Activated CD8-positive, alpha-beta T cell treated with anti-CD3 and anti-CD28 coated beads, Interleukin-2, amount 10 ng/mL, durations not matched to agents 7 days and 5 days (primary cell): Measurements from ENCODE around the gene EVL. TPM values are rescaled to one million over a fixed set of nuclear protein-coding genes. Genes with fewer than 3 reads are reported as not detected.
A peak's percentile ranks its signal among the peaks of the same experiment; 100 is the strongest.

Source experiments
- ATAC-seq: fragments of 150-1000 bp; cut with Tn5 transposase; one replicate; pipeline ENCODE4 v1.10.0; 2021; ENCODE audit warnings: moderate library complexity
- CTCF ChIA-PET: fragments of 350-600 bp; sonication (Branson Sonifier 250); formaldehyde crosslinking; loops from one replicate; lab custom pipeline; 2021; ENCODE audit warnings: antibody characterized with exemption; lab: Charles Lee
- POLR2A ChIA-PET: fragments of 350-600 bp; sonication (Branson Sonifier 250); formaldehyde crosslinking; loops from one replicate; lab custom pipeline; 2021; ENCODE audit warnings: antibody characterized with exemption; lab: Charles Lee
- DNase-seq: peaks from one replicate; pipeline ENCODE4 v3.0.0-alpha.2; 2020
- H3K27ac Mint-ChIP-seq: one replicate; pipeline ENCODE4 v1.8.0; 2021; ENCODE audit warnings: mild to moderate bottlenecking, mixed read lengths
- H3K27me3 Mint-ChIP-seq: one replicate; pipeline ENCODE4 v1.8.0; 2021; ENCODE audit warnings: low read depth, mixed read lengths
- H3K36me3 Mint-ChIP-seq: one replicate; pipeline ENCODE4 v1.8.0; 2021; ENCODE audit warnings: low read depth, mixed read lengths
- H3K4me1 Mint-ChIP-seq: one replicate; pipeline ENCODE4 v1.8.0; 2021; ENCODE audit warnings: low read depth, mixed read lengths
- H3K4me3 Mint-ChIP-seq: one replicate; pipeline ENCODE4 v1.8.0; 2021; ENCODE audit warnings: mild to moderate bottlenecking, mixed read lengths
- H3K9me3 Mint-ChIP-seq: one replicate; pipeline ENCODE4 v1.8.0; 2022; ENCODE audit warnings: mixed read lengths; ENCODE audit not compliant: insufficient read depth
- total RNA-seq, 2 experiments: library from RNA; stranded (reverse); gene quantifications; one replicate each; pipeline ENCODE4 v1.2.3, GENCODE V29; 2021

The EVL gene
- total RNA-seq, 2 experiments from 2014 or later: 863 to 926 TPM

GRCh38 chr14:100147691-100148464 is 82.7 kb downstream of the EVL start:
- H3K4me3 Mint-ChIP-seq: peak overlapping the region; percentile 22
- no peak for ATAC-seq
- H3K4me1 Mint-ChIP-seq: peaks cover 38% of the 10 kb centered on the region
- no peaks in the 10 kb centered on the region for H3K9me3 Mint-ChIP-seq
- POLR2A ChIA-PET: interaction anchor here (0.6 kb wide), 1 partner anchor 162 kb away, joined by 3 read pairs; no protein-coding TSS in a partner anchor
- CTCF ChIA-PET: interaction anchor here (1.0 to 2.4 kb wide), 2 partner anchors 7 to 45 kb away, joined by 4 to 12 read pairs; no protein-coding TSS in a partner anchor
- DNase-seq: no peak
- no peaks in the 10 kb centered on the region for H3K27me3 Mint-ChIP-seq
- peaks cover 15% of the 10 kb centered on the region for H3K36me3 Mint-ChIP-seq
- H3K27ac Mint-ChIP-seq: peak overlapping the region; percentile 90

- ChIA-PET CTCF (no interaction called here), POLR2A (interaction anchor here (0.9 kb wide), 1 partner anchor 13 kb away, joined by 3 read pairs; no protein-coding TSS in a partner anchor)
- H3K27ac Mint-ChIP-seq: peak overlapping the region; percentile 90
- H3K9me3 Mint-ChIP-seq: no peaks in the 10 kb centered on the region
- peaks cover 8% of the 10 kb centered on the region for H3K36me3 Mint-ChIP-seq
- H3K4me3 Mint-ChIP-seq: peak overlapping the region; percentile 28
- no peak for ATAC-seq
- DNase-seq: no peak
- H3K27me3 Mint-ChIP-seq: no peaks in the 10 kb centered on the region
- peaks cover 35% of the 10 kb centered on the region for H3K4me1 Mint-ChIP-seq
These were observed 83.9 kb downstream of the EVL start for GRCh38 chr14:100148837-100149731.

- peaks cover 33% of the 10 kb centered on the region for H3K4me1 Mint-ChIP-seq
- ChIA-PET CTCF (interaction anchor here (1.6 kb wide), 1 partner anchor 43 kb away, joined by 9 read pairs; no protein-coding TSS in a partner anchor), POLR2A (interaction anchor here (0.9 kb wide), 1 partner anchor 12 kb away, joined by 3 read pairs; no protein-coding TSS in a partner anchor)
- no peak overlapping the region for H3K27ac Mint-ChIP-seq
- no peak for ATAC-seq
- DNase-seq: no peak
- H3K4me3 Mint-ChIP-seq: no peak overlapping the region
- peaks cover 9% of the 10 kb centered on the region for H3K36me3 Mint-ChIP-seq
- H3K27me3 Mint-ChIP-seq: no peaks in the 10 kb centered on the region
- H3K9me3 Mint-ChIP-seq: peaks cover 3% of the 10 kb centered on the region
These were observed 84.8 kb downstream of the EVL start for GRCh38 chr14:100149851-100150611.

GRCh38 chr14:100150932-100151587 is 85.8 kb downstream of the EVL start:
- H3K27me3 Mint-ChIP-seq: peaks cover 3% of the 10 kb centered on the region
- no peak overlapping the region for H3K4me3 Mint-ChIP-seq
- peaks cover 9% of the 10 kb centered on the region for H3K36me3 Mint-ChIP-seq
- H3K4me1 Mint-ChIP-seq: peaks cover 28% of the 10 kb centered on the region
- ATAC-seq (no peak), DNase-seq (no peak)
- CTCF ChIA-PET: interaction anchor here (1.6 kb wide), 1 partner anchor 42 kb away, joined by 9 read pairs; no protein-coding TSS in a partner anchor
- POLR2A ChIA-PET: interaction anchor here (0.6 to 1.0 kb wide), 3 partner anchors 8 to 116 kb away, joined by 3 read pairs; no protein-coding TSS in a partner anchor
- H3K27ac Mint-ChIP-seq: peak overlapping the region; percentile 30
- peaks cover 7% of the 10 kb centered on the region for H3K9me3 Mint-ChIP-seq

DNA sequence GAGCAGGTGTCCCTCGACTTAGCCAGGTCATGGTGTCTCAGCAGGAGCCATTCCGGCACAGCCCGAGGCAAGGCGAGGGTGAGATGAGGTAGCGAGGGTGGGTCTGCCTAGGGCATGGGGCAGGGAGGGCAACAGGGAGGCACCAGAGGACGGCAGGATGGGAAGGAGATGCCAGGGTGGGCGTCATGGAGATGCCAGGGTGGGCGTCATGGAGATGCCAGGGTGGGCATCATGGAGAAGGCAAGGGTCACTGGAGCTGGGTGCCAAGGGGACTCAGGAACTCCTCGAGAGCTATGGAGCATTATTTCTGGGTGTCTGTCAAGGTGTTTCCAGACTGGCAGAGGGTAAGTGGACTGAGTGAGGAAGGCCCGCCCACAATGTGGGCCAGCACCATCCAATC is 86.9 kb downstream of the EVL start:
- H3K27me3 Mint-ChIP-seq: peaks cover 11% of the 10 kb centered on the region
- H3K36me3 Mint-ChIP-seq: peaks cover 5% of the 10 kb centered on the region
- ChIA-PET POLR2A (interaction anchor here (0.8 to 1.0 kb wide), 2 partner anchors 9 to 10 kb away, joined by 3 read pairs; no protein-coding TSS in a partner anchor), CTCF (interaction anchor here (1.0 kb wide), 1 partner anchor 10 kb away, joined by 3 read pairs; no protein-coding TSS in a partner anchor)
- peaks cover 7% of the 10 kb centered on the region for H3K9me3 Mint-ChIP-seq
- DNase-seq (no peak), ATAC-seq (no peak)
- no peak overlapping the region for H3K4me3 Mint-ChIP-seq
- H3K27ac Mint-ChIP-seq: peak overlapping the region; percentile 55
- H3K4me1 Mint-ChIP-seq: peaks cover 18% of the 10 kb centered on the region

DNA sequence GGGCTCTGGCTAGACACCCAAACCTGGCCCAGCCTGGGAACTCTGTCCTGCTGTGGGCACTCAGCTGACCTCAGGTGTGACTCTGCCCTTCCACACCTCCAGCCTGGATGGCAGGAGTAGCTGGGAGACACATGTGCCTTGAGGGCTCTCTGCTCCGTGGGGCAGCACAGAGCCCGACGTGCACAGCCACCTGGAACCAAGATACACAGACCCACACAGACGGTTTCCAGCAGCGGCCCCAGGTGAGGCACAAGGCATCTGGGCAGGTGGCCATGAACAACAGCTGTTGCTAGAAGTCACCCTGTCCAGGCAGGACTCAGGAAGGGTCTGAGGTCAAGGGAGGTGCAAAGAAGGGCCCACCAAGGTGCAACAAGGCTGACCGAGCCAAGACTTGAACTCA is 88.3 kb downstream of the EVL start:
- ChIA-PET POLR2A (no interaction called here), CTCF (interaction anchor here (1.1 kb wide), 1 partner anchor 39 kb away, joined by 3 read pairs; no protein-coding TSS in a partner anchor)
- ATAC-seq (no peak), DNase-seq (no peak)
- H3K27me3 Mint-ChIP-seq: peaks cover 21% of the 10 kb centered on the region
- H3K27ac Mint-ChIP-seq: no peak overlapping the region
- peaks cover 5% of the 10 kb centered on the region for H3K4me1 Mint-ChIP-seq
- no peak overlapping the region for H3K4me3 Mint-ChIP-seq
- peaks cover 7% of the 10 kb centered on the region for H3K9me3 Mint-ChIP-seq
- H3K36me3 Mint-ChIP-seq: peaks cover 5% of the 10 kb centered on the region

DNA sequence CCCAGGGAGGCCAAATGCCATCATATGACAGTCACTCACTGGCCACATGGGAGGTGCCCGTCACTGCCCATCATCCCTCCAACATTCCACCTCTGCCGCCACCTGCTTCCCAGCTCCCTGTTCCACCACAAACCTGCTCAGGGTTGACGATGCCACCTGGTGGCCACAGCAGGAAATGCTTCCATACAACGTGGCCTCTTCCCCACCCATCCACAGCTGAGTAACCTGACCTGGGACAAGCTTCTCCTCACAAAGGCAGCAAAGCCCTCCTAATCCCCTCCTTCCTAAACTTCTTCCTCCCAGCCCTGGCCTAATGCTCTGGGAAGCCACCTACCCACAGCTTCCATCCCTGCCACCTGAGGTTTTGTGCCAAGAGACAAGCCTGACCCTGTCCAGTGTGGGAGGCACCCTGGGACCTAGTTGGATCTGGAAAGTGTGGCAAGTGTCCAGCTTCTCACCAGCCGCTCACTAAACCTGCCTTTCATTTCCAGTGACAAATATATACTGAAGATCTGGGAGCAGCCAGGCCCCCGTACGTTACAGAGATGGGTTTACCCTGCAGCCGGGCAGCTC is 89.9 kb downstream of the EVL start:
- Mint-ChIP-seq H3K9me3 (peaks cover 7% of the 10 kb centered on the region), H3K36me3 (peaks cover 5% of the 10 kb centered on the region), H3K4me3 (no peak overlapping the region), H3K4me1 (peaks cover 2% of the 10 kb centered on the region), H3K27me3 (peaks cover 27% of the 10 kb centered on the region), H3K27ac (no peak overlapping the region)
- POLR2A ChIA-PET: no interaction called here
- DNase-seq (peak; percentile 45), ATAC-seq (no peak)
- CTCF ChIA-PET: interaction anchor here (0.7 to 3.4 kb wide), 10 partner anchors 8 to 172 kb away, joined by 3 to 22 read pairs (median 3); no protein-coding TSS in a partner anchor

GRCh38 chr14:100155756-100156616 is 90.8 kb downstream of the EVL start:
- peaks cover 7% of the 10 kb centered on the region for H3K9me3 Mint-ChIP-seq
- ChIA-PET POLR2A (interaction anchor here (0.8 to 1.3 kb wide), 3 partner anchors 12 to 65 kb away, joined by 3 to 4 read pairs (median 3); no protein-coding TSS in a partner anchor), CTCF (interaction anchor here (0.7 to 3.4 kb wide), 9 partner anchors 9 to 173 kb away, joined by 3 to 22 read pairs (median 4); no protein-coding TSS in a partner anchor)
- peaks cover 5% of the 10 kb centered on the region for H3K36me3 Mint-ChIP-seq
- ATAC-seq (no peak), DNase-seq (no peak)
- H3K4me3 Mint-ChIP-seq: no peak overlapping the region
- H3K27ac Mint-ChIP-seq: no peak overlapping the region
- H3K27me3 Mint-ChIP-seq: peaks cover 36% of the 10 kb centered on the region
- H3K4me1 Mint-ChIP-seq: peaks cover 4% of the 10 kb centered on the region

DNA sequence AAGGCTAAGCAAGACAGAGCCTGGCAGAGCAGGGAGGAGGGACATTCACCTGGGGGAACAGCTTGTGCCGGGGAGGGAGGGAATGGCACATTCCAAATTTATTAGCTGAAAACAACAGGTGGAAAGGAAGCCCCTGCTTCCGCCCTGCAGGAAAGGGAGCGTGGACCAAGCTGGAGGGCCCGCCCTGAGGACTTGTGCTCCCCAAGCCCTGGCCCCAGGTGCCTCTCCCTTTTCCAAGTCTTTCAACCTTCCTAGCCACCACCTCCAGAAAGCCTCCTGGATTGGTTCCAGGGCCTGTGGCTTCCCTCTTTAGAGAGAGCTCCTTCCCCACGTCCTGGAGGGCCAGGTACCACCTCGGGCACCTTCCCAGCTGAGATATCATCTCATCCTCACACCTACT is 91.6 kb downstream of the EVL start:
- Mint-ChIP-seq H3K27ac (no peak overlapping the region), H3K4me1 (peaks cover 4% of the 10 kb centered on the region), H3K36me3 (peaks cover 5% of the 10 kb centered on the region), H3K9me3 (peaks cover 7% of the 10 kb centered on the region), H3K27me3 (peaks cover 40% of the 10 kb centered on the region), H3K4me3 (no peak overlapping the region)
- ChIA-PET POLR2A (interaction anchor here (1.3 kb wide), 2 partner anchors 12 to 65 kb away, joined by 3 to 4 read pairs; no protein-coding TSS in a partner anchor), CTCF (interaction anchor here (2.1 to 3.4 kb wide), 2 partner anchors 10 to 36 kb away, joined by 6 to 22 read pairs; no protein-coding TSS in a partner anchor)
- no peak for ATAC-seq
- DNase-seq: no peak
